ENCODE data around the gene CARD9.

Gene CARD9

GRCh38 chr9:136379891-136380290 lies 6.4 kb upstream of the CARD9 start:
- DNase-seq, result no peak

DNA sequence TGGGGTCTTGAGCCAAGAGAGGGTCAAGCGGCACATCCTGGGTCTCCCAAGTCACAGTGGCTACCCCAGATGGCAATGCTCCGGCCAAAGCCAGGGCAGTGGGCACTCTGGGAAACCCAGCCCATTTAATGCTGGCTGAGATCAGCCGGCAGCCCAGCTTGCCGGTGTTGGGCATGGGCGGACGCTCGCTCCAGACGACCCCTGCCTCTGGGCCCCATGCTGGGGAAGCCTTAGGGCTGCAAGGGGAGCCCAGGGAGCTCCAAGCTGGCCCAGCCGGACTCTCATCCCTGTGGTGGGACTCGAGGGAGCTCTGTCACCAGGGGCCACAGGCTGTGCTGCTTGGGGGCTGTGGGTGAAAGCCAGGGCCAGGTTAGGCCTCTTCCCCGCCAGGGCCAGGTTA lies 5.9 kb upstream of the CARD9 start:
- no peak for DNase-seq

DNA sequence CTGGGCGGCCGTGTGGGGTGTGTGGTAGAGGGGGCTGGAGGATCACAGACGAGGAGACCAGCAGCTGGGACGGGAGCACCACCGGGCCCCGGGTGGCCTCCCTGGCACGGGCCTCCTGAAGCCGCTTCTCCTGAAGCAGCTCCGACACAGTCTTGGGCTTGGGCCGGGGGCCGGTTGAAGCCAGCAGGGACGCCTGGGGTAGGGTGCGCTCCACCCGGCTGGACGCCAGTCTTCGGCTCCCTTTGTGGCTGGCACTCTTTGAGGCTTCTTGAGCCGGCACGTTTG lies 5.5 kb upstream of the CARD9 start:
- no peak for DNase-seq

DNA sequence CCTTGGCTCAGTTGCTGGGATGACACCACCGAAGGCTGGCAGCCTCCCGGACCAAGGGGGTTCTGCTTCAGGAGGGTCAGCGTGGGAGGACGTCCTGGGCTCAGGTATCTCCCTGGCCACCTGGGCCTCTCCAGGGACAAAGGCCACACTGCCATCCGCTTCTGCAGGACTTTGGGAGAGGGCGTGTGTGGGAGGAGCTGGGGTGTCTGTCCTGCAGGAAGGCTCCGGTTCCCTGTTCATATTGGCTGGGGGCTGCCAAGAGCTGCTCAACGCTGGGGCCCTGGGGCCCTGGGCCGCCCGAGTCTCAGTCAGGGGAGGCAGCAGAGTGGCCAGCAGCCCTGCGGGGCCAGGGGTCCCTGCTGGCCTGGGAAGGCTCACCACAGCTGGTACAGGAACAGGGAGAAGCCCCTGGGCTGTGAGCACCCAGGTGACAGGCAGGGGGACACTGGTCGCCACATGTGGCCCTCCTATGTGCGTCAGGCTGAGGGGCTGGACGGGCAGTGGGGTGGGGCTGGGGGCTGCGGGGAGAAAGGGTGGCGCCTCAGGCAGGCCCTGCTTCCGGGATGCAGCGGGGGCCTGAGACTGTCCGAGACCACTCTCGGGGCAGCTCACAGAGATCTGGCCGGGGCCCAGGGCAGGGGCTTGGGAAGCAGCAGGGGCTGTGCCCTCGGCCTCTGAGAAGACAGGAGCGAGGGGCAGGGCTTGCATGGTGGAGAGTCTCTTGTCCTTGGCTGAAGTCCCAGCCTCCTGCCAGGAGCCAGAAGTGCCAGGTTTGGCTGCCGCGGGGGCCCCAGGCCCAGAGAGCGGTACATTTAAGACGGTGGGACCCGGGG lies 4.9 kb upstream of the CARD9 start:
- no peak for DNase-seq

DNA sequence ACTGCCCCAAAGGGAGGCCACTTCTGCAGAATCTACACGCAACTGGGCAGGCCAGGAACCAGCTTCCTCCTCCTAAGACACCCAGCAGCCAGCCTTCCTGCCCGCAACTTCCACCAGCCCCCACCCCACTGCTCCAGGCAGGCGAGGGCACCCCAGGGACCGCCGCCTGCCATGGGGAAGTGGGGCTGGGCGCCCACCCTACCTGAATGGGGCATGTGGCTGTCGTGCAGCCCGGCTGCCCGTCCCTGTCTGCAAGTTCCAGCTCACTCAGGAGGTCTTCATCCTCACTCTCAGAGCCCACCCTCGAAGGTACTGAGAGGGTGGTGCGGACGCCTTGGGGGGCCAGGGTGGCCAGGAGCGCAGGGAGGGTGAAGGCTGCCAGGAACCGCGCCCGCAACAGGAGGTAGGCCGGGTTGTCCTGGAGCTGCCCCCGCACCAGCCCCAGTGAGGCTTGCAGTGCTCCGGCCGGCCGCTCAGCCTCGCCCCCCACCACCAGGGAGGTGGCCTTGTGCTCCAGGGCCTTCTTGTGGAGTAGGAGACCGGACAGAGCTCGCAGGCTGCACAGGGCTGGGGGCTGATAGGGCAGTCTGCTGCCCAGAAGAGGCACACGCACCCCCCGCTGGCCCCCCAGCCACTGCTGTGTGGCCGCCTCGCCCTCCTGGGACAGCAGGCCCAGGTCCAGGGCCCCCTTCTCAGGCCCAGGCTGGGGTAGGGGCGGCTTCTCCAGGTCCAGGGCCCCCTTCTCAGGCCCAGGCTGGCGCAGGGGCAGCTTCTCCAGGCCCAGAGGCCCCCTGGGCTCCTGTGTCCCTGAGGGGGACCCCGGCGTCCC lies 4.1 kb upstream of the CARD9 start:
- DNase-seq, result no peak

DNA sequence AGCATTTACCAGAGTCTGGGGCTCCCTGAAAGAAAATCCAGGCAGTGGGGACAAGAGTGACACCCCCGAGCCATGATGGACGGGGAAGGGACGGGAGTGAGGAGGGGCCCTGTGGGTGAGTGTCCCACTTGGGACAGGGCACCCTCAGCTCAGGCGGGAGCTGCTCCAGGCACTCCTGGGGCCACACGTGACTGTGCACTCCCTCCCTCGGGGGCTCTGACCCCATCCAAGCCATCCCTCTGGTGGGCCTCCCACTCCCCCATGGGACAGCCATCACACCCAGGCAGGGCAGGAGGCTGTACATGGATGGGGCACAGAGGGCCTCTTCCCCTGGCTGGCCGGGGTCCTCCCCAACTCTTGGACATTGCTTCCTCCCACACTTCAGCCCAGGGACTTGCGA lies 3.0 kb upstream of the CARD9 start:
- DNase-seq, result no peak

DNA sequence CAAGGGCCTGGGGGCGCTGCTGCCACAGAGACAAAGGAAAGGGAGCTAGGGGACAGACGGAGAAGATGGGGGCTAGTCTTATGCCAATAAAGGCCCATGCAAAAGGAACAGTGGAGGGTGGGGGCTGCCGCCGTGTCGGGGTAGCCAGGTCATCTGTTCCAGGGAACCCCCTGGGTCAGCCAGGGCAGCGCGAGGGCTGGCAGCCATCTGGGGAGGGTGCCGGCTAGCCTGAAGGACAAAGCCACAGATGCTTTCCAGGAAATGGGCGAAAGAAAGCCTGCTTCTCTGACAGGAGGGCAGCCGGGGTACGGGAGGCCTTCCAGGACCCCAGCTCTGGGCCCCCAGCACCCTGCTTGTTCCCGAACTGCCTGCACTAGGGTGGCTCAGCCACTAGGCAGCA lies 1.6 kb upstream of the CARD9 start:
- no peak for DNase-seq

- no peak for DNase-seq
Measured at GRCh38 chr9:136374183-136374575, 710 bp upstream of the CARD9 start.

- no peak for DNase-seq
Measured at GRCh38 chr9:136372561-136373299, 739 bp downstream of the CARD9 start.

DNA sequence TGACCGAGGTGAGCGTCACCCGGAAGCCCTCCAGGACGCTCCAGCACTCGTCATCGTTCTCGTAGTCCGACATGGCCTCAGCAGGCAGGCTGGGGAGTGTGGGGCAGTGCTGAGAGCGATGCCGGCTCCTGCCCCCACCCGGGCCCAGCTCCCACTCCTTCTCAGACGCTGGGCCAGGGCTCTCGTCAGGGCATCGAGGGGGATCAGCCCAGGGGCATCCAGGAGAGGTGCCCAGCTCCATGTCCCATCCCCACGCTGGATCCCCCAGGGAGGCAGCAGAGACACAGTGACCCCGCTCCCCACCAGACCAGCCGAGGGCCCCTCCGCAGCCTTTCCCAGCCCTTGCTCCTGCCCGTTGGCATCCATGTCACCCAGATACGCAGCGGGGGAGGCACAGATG lies 1.5 kb downstream of the CARD9 start:
- DNase-seq, result no peak

GRCh38 chr9:136371533-136371880 lies 2.0 kb downstream of the CARD9 start:
- DNase-seq, result no peak

GRCh38 chr9:136370687-136371532 lies 2.6 kb downstream of the CARD9 start:
- no peak for DNase-seq

GRCh38 chr9:136370037-136370436 lies 3.4 kb downstream of the CARD9 start:
- DNase-seq, result no peak

DNA sequence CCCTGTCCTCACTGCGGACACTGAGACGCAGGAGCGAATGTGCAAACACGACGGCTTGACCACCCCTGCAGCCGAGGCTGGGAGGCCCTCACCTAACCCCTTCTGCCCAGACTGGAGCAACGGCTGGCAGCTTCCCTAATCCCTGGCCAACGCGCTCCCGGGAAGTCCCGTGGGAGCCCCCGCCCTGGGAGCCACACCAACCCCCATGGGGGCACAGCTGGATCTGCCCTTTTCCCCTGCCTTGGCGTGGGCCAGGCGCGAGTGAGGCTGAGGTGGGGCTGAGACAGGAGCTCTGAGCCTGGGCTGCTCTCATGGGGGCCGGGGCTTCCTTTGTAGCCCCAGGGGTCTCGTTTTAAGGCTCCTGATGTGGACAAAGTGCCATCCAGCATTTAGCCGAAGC lies 5.3 kb downstream of the CARD9 start:
- no peak for DNase-seq

- DNase-seq, result no peak
Measured at GRCh38 chr9:136367296-136368145, 5.9 kb downstream of the CARD9 start.

GRCh38 chr9:136366826-136367225 lies 6.6 kb downstream of the CARD9 start:
- no peak for DNase-seq

GRCh38 chr9:136365775-136366222 lies 7.7 kb downstream of the CARD9 start:
- no peak for DNase-seq

DNA sequence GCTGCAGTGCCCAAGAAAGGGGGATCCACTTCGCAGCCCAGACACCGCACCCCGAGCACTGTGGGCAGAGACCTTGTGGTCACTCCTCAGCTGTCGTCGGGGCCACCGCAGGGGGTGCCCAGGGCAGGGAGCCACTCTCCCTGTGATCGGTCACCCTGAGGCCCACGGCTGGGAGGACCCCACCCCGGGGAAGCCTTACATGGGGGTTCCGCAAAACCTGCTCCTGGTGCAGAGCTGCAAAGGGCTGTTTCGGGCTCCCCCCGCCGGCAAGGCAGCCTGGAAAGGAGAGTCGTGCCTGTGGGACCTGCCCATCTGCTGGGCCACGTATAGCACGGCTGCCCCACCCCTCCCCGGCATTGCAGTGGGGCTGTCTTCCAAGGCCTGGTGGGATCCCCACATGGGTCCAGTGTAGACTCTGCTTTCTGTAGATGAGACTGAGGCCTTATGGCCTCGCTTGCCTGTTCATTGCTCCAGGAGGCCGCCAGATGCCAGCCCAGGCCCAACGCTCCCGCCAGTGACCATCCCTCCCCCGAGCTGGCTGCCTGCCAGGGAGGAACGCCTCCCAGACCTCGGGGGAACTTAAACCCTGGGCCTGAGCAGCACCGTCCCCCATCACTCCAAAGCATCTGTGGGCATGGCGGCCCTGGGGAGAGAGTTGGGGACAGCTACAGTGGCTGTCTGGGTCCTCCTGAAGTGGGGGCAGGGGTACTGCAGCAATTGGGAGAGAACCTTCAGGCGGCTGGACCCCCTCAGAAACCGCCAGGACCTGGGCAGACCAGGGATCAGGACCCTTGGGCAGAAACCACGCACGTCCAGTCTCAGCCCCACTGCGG lies 8.3 kb downstream of the CARD9 start:
- no peak for DNase-seq

DNA sequence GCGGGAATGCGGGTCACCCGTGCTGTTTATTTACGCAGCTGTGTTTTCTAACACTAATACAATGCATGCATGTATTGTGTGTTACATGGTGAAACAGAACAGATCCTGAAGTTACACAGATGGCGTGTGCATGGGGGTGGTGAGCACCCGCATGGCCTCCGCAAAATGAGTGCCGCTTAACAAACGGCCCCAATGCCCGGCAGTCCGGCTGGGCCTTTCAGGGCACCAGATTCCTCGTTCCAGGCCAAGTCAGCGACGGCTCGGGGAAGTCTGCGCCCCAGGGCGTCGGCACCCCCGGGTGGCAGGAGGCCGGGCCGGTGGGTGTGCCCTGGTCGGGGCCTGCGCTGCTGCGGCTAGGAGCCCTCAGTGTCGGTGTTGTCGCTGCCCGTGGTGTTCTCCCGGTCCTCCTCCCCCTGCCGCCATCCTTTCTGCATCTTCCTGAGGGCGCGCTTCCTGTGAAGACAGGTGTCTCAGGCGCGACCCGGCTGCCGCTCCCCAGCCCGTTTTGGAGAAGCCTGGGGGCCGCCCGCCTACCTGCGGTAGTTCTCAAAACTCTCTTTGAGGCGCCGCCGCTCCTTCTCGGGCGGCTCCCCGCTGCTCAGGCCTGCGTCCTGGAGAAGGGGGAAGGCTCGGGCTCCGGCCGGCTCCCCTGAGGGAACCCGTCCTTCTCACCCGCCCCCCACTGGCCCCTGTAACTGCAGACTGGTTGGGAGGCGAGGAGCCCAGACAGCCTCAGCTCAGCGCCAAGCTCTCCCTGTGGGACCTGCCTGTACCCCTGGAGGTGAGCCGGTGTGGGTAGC lies 9.3 kb downstream of the CARD9 start:
- no peak for DNase-seq

Measured in activated CD4-positive, alpha-beta T cell treated with anti-CD3 and anti-CD28 coated beads, Interleukin-2, Interleukin-6, amounts not matched to agents 100 ng/mL and 50 ng/mL, durations not matched to agents 16 hours and 8 hours (primary cell).